Vagina (tissue), 2 donors: ENCODE measurements around the gene ZSCAN5A. TPM values are rescaled to one million over a fixed set of nuclear protein-coding genes. Genes with fewer than 3 reads are reported as not detected.
A peak's percentile ranks its signal among the peaks of the same experiment; 100 is the strongest.
"Not testable (repeated sequence)": the region's sequence is repeated elsewhere in the genome, so short reads cannot be mapped to it uniquely, and the experiment has no call there.

ENCODE experiments used
- DNase-seq, 2 donors: peaks; one replicate each; pipeline ENCODE4 v3.0.0-alpha.2; 2017; ENCODE audit errors: extremely low spot score in 2 of 2
- H3K27ac ChIP-seq: fragments of 200-600 bp; sonication (generic); one replicate; pipeline ENCODE4 v1.5.1; 2019
- H3K27me3 ChIP-seq: fragments of 200-600 bp; sonication (generic); one replicate; pipeline ENCODE4 v1.5.1; 2019
- H3K36me3 ChIP-seq, 2 donors: fragments of 200-600 bp; sonication (generic); one replicate each; pipeline ENCODE4 v1.5.1; 2017 to 2019
- H3K4me1 ChIP-seq: fragments of 200-600 bp; sonication (generic); one replicate; pipeline ENCODE4 v1.5.1; 2019
- H3K4me3 ChIP-seq, 2 donors: fragments of 200-600 bp; sonication (generic); 1 replicate in 1 of 2; 2 replicates in 1 of 2; pipeline ENCODE4 v1.5.1; 2016 to 2019
- H3K9me3 ChIP-seq: fragments of 200-600 bp; sonication (generic); one replicate; pipeline ENCODE4 v1.5.1; 2019
- CTCF ChIP-seq, 3 experiments: fragments of 450-650 bp in 2 of 3; fragments of 200-600 bp in 1 of 3; sonication (generic) in 1 of 3; IDR thresholded peaks; one replicate each; pipeline ENCODE4 v1.5.1; 2017 to 2019; ENCODE audit warnings: antibody characterized with exemption in 3 of 3, mild to moderate bottlenecking in 2 of 3, moderate library complexity in 2 of 3
- POLR2A ChIP-seq, 2 donors: fragments of 450-650 bp; IDR thresholded peaks; one replicate each; pipeline ENCODE4 v1.6.1; 2017; ENCODE audit warnings: antibody characterized with exemption in 2 of 2, mild to moderate bottlenecking in 2 of 2, moderate library complexity in 2 of 2
- POLR2AphosphoS5 ChIP-seq, 2 donors: sonication (generic); formaldehyde crosslinking; IDR thresholded peaks; one replicate each; pipeline ENCODE4 v1.9.0; 2017; ENCODE audit warnings: antibody characterized with exemption in 2 of 2, mild to moderate bottlenecking in 2 of 2, low read depth in 1 of 2; ENCODE audit not compliant: insufficient read depth in 1 of 2
- intact Hi-C: fragments of 100-400 bp; cut with DNase I; formaldehyde crosslinking; loops from one replicate; pipeline ENCODE4 v1.15.1; 2023
- total RNA-seq: library from RNA; depleted of rRNA; stranded (reverse); fragments of >200 nt; gene quantifications from one replicate; pipeline ENCODE4 v1.2.3, GENCODE V29; 2016

The ZSCAN5A gene
- total RNA-seq, 1 donor from 2014 or later, result 2.7 TPM

DNA sequence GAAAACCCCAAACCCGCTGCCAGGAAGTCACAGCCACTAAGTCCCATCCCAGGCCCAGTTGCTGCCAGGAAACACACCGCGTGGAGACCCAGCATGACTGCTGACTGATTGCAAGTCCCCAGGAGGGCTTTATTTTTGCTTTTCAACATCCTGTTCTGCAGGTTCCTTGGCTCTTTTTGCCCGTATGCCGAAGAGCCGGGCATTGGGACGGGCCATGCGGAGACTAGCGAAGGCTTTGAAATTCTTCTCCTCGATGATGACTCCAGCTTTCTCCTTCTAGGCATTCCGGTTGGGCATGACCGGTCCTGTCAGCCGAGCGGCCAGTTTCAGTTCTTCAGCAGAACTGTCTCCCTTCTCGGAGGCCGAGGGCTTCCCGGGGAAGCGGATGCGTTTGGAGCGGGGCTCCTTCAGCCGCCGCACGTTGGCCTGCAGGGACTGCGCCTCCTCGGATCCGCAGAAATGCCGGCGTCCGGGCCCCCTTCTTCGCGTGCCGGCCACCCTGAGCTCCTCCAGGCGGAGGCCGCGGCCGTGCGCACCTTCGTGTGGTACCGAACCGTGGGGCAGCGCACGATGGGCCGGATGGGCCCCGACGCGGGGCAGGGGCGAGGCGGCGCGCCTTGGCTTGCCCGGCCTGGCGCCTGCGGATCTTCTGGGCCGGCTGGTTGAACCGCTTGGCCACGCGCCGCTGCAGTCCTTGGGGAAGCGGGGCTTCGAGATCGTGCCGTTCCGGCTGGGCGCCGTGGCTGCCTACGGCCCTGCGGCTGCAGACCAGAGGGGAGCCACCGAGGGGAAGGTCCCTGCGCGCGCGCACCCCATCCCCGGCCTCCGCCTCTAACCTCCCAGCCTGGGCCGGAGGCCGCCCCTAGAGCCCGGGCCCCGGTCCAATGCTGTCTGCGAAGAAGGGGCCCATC lies 97.3 kb downstream of the ZSCAN5A start:
- H3K27ac ChIP-seq, result peak overlapping the region; percentile 55

GRCh38 chr19:56211718-56212117 lies 102.9 kb downstream of the ZSCAN5A start:
- Histone ChIP-seq H3K36me3 (no peaks in the 10 kb centered on the region), H3K4me1 (peaks cover under 1% of the 10 kb centered on the region), H3K4me3 (no peak overlapping the region), H3K27me3 (no peaks in the 10 kb centered on the region), H3K9me3 (no peaks in the 10 kb centered on the region), H3K27ac (no peak overlapping the region)
- DNase-seq, result no peak
- TF ChIP-seq POLR2AphosphoS5 (IDR thresholded peaks at IDR 0.05; ENCODE audit: insufficient read depth in 1 of 2, low read depth in 1 of 2) (no peak), POLR2A (IDR thresholded peaks at IDR 0.05) (no peak), CTCF (IDR thresholded peaks at IDR 0.05) (no peak)
- intact Hi-C loops, result no loop called here

More for the DNA sequence above, 97.3 kb downstream of the ZSCAN5A start:
- Histone ChIP-seq H3K27me3 (no peaks in the 10 kb centered on the region), H3K4me1 (peaks cover 13% of the 10 kb centered on the region), H3K9me3 (no peaks in the 10 kb centered on the region), H3K36me3 (no peaks in the 10 kb centered on the region), H3K4me3 (peak overlapping the region; percentile 38 to 40)
- no peak for TF ChIP-seq CTCF (IDR thresholded peaks at IDR 0.05)
- TF ChIP-seq POLR2AphosphoS5 (IDR thresholded peaks at IDR 0.05; ENCODE audit: insufficient read depth in 1 of 2, low read depth in 1 of 2), result no peak
- TF ChIP-seq POLR2A (IDR thresholded peaks at IDR 0.05), result no peak
- intact Hi-C loops, result no loop called here
- no peak for DNase-seq

DNA sequence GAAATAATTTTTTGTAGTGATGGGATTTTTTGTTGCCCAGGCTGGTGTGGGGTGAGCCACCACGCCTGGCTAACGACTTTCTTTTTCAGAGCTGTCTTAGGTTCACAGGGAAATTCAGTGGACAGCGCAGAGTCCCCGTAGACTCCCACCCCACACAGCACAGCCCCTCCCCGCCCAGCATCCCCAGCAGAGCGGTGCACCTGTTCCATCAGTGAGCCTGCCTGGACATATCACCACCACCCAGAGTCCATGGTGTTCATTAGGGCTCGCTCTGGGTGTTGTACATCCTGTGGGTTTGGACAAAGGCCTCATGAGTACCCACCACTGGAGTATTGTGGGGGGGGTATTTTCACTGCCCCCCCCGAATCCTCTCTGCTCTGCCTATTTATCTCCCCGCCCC lies 104.6 kb downstream of the ZSCAN5A start:
- not testable (repeated sequence) for H3K27ac ChIP-seq

GRCh38 chr19:56209091-56209490 lies 105.5 kb downstream of the ZSCAN5A start:
- H3K27ac ChIP-seq, result no peak overlapping the region
- DNase-seq, result no peak
- H3K9me3 ChIP-seq, result no peaks in the 10 kb centered on the region
- TF ChIP-seq CTCF (IDR thresholded peaks at IDR 0.05) (no peak), POLR2AphosphoS5 (IDR thresholded peaks at IDR 0.05; ENCODE audit: insufficient read depth in 1 of 2, low read depth in 1 of 2) (no peak), POLR2A (IDR thresholded peaks at IDR 0.05) (no peak)
- H3K36me3 ChIP-seq, result no peaks in the 10 kb centered on the region
- H3K27me3 ChIP-seq, result no peaks in the 10 kb centered on the region
- H3K4me3 ChIP-seq, result no peak overlapping the region
- no peaks in the 10 kb centered on the region for H3K4me1 ChIP-seq
- intact Hi-C loops, result no loop called here

More for the DNA sequence above, 104.6 kb downstream of the ZSCAN5A start:
- intact Hi-C loops, H3K27me3 ChIP-seq, DNase-seq, H3K4me3 ChIP-seq, H3K9me3 ChIP-seq, H3K4me1 ChIP-seq, H3K36me3 ChIP-seq: not testable (repeated sequence)

DNA sequence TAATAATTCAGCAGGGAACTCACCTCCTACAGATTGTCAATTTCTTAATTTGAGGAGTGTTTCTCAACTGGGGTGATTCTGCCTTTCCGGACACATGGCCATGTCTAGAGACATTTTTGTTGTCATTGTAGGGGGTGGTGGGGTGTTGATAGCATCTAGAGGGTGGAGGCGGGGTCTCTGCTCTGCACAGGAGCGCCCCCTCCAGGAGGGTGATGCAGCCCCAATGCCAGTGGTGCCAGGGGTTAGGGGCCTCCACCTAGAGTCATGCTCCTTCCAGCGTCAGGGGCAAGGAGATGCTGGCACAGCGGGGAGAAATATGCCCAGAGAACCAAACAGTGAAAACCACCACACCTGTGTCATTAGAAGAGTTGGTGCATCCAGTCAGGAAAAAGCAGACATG lies 107.1 kb downstream of the ZSCAN5A start:
- H3K36me3 ChIP-seq, H3K9me3 ChIP-seq, H3K4me1 ChIP-seq, intact Hi-C loops, H3K27me3 ChIP-seq, H3K27ac ChIP-seq, DNase-seq, H3K4me3 ChIP-seq: not testable (repeated sequence)

GRCh38 chr19:56201973-56202372 lies 112.7 kb downstream of the ZSCAN5A start, which contains the start of gene ZSCAN5C:
TSS of gene ZSCAN5C (plus strand) at chr19:56202273. CDS start at chr19:56205914, 3,641 bp downstream.
- H3K4me1 ChIP-seq, result no peaks in the 10 kb centered on the region
- no peaks in the 10 kb centered on the region for H3K36me3 ChIP-seq
- H3K27ac ChIP-seq, result no peak within 1 kb of the TSS
- H3K4me3 ChIP-seq, result no peak within 1 kb of the TSS
- H3K9me3 ChIP-seq, result no peaks in the 10 kb centered on the region
- H3K27me3 ChIP-seq, result no peaks in the 10 kb centered on the region
- intact Hi-C loops, result no loop called here
- no peak for DNase-seq
- TF ChIP-seq POLR2AphosphoS5 (IDR thresholded peaks at IDR 0.05; ENCODE audit: insufficient read depth in 1 of 2, low read depth in 1 of 2) (no peak), POLR2A (IDR thresholded peaks at IDR 0.05) (no peak), CTCF (IDR thresholded peaks at IDR 0.05) (no peak)
